Measurements from ENCODE around the gene GPR26. TPM values are rescaled to one million over a fixed set of nuclear protein-coding genes. Genes with fewer than 3 reads are reported as not detected.

GPR26 gene
- total and polyA plus RNA-seq, 2 of the 4 experiments (the other 2 are of a cell fraction), result not detected

GRCh38 chr10:123742751-123743440 is 76.7 kb downstream of the GPR26 start:
- Histone ChIP-seq H2AFZ (replicated peaks; ENCODE audit: low read length, poor library complexity) (no peak overlapping the region), H4K91ac (ENCODE audit: insufficient read depth, low read depth, low read length) (no peak overlapping the region), H2AK9ac (replicated peaks; ENCODE audit: low read depth, low read length, poor library complexity) (no peak overlapping the region), H3K4ac (ENCODE audit: low read depth, low read length) (no peak overlapping the region), H3K4me1 (ENCODE audit: control insufficient read depth, insufficient read depth, low read length) (no peaks in the 10 kb centered on the region), H3K27me3 (ENCODE audit: control insufficient read depth, insufficient read depth, low read length) (no peaks in the 10 kb centered on the region), H3K18ac (ENCODE audit: low read depth, low read length) (no peak overlapping the region), H2BK20ac (ENCODE audit: low read depth, low read length) (no peak overlapping the region), H3K9me3 (ENCODE audit: control insufficient read depth, insufficient read depth, low read length) (peaks cover 41% of the 10 kb centered on the region), H4K20me1 (ENCODE audit: insufficient read depth, low read length) (no peaks in the 10 kb centered on the region), H3K4me3 (ENCODE audit: insufficient read depth, low read depth, low read length) (no peak overlapping the region), H3K79me1 (ENCODE audit: low read depth in 1 of 2, low read length in 2 of 2) (no peaks in the 10 kb centered on the region), H2BK120ac (ENCODE audit: low read depth, low read length) (no peak overlapping the region), H4K8ac (ENCODE audit: low read depth in 2 of 2, low read length in 2 of 2) (no peak overlapping the region), H4K5ac (ENCODE audit: low read depth, low read length) (no peak overlapping the region), H2BK15ac (ENCODE audit: low read depth, low read length) (no peak overlapping the region), H3K4me2 (ENCODE audit: low read depth, low read length) (no peak overlapping the region), H3K23ac (ENCODE audit: low read depth, low read length) (no peak overlapping the region), H3K36me3 (ENCODE audit: control insufficient read depth, insufficient read depth, low read length) (no peaks in the 10 kb centered on the region), H3K14ac (replicated peaks; ENCODE audit: low read depth, low read length) (no peak overlapping the region), H2AK5ac (ENCODE audit: low read depth, low read length) (no peak overlapping the region), H3K56ac (ENCODE audit: extremely low read depth, insufficient read depth, low read length) (no peak overlapping the region), H2BK5ac (ENCODE audit: low read depth, low read length, poor library complexity, severe bottlenecking) (no peak overlapping the region), H3K9me1 (ENCODE audit: insufficient read depth, low read length) (no peaks in the 10 kb centered on the region), H3K9ac (ENCODE audit: low read depth, low read length) (no peak overlapping the region), H3K27ac (ENCODE audit: insufficient read depth, low read length) (no peak overlapping the region)
- no peak for TF ChIP-seq RCOR1 (IDR thresholded peaks at IDR 0.05; ENCODE audit: insufficient replicate concordance, low read length)
- no peak for TF ChIP-seq RFX5 (IDR thresholded peaks at IDR 0.05; ENCODE audit: low read depth, low read length)
- TF ChIP-seq, protein P1, sequence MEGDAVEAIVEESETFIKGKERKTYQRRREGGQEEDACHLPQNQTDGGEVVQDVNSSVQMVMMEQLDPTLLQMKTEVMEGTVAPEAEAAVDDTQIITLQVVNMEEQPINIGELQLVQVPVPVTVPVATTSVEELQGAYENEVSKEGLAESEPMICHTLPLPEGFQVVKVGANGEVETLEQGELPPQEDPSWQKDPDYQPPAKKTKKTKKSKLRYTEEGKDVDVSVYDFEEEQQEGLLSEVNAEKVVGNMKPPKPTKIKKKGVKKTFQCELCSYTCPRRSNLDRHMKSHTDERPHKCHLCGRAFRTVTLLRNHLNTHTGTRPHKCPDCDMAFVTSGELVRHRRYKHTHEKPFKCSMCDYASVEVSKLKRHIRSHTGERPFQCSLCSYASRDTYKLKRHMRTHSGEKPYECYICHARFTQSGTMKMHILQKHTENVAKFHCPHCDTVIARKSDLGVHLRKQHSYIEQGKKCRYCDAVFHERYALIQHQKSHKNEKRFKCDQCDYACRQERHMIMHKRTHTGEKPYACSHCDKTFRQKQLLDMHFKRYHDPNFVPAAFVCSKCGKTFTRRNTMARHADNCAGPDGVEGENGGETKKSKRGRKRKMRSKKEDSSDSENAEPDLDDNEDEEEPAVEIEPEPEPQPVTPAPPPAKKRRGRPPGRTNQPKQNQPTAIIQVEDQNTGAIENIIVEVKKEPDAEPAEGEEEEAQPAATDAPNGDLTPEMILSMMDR (conservative IDR thresholded peaks at IDR 0.05; ENCODE audit: low read depth, low read length), result no peak
- TF ChIP-seq CHD1 (IDR thresholded peaks at IDR 0.05; ENCODE audit: low read depth, low read length), result no peak
- DNase-seq, result no peak
- intact Hi-C loops (cut with micrococcal nuclease) (no loop called here), in situ Hi-C loops (cut with MboI; ENCODE audit: low sequenced_read_pairs) (no loop called here), dilution Hi-C loops (cut with HindIII; ENCODE audit: low sequenced_read_pairs, unreplicated experiment) (no loop called here)
- 20% methylated on average over 2 of the region's 10 CpGs; no CpG with 5 or more reads in 1 of the 2 experiments for WGBS, 2 experiments (ENCODE audit: extremely low coverage in 2 of 2, insufficient read length in 1 of 2)
- ChIA-PET POLR2A (ENCODE audit: unreplicated experiment) (no interaction called here), CTCF (no interaction called here)
- no peak for ATAC-seq (ENCODE audit: low read depth)
- BruUV-seq (replicated peaks), result no TSS peak

Measured in IMR-90 (cell line).